ENCODE results near the gene CIB2. TPM values are rescaled to one million over a fixed set of nuclear protein-coding genes. Genes with fewer than 3 reads are reported as not detected.
"Not testable (repeated sequence)": the region's sequence is repeated elsewhere in the genome, so short reads cannot be mapped to it uniquely, and the experiment has no call there.

Gene CIB2
- polyA plus RNA-seq, 3 donors = 2.2 to 9.4 (median 3.0) TPM

DNA sequence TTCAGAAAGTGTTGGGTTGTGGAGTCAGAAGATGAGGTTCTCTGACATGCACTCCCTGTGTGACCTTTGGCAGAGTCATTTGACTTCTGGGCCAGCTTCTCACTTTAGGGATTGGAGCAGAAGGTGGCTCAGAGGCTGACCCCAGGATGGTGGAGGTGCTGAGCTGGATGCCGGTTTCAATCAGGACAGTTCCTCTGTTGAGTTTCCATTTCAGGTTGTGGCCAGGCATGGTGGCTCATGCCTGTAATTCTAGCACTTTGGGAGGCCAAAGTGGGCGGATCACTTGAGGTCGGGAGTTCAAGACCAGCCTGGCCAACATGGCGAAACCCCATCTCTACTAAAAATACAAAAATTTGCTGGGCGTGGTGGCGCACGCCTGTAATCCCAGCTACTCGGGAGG is 19.8 kb upstream of the CIB2 start:
- WGBS, 3 donors = 94 to 99% (median 95%) methylated on average over 5 to 8 of the region's 8 CpGs
- not testable (repeated sequence) for H3K27ac ChIP-seq (ENCODE audit: low read depth, low read length)

DNA sequence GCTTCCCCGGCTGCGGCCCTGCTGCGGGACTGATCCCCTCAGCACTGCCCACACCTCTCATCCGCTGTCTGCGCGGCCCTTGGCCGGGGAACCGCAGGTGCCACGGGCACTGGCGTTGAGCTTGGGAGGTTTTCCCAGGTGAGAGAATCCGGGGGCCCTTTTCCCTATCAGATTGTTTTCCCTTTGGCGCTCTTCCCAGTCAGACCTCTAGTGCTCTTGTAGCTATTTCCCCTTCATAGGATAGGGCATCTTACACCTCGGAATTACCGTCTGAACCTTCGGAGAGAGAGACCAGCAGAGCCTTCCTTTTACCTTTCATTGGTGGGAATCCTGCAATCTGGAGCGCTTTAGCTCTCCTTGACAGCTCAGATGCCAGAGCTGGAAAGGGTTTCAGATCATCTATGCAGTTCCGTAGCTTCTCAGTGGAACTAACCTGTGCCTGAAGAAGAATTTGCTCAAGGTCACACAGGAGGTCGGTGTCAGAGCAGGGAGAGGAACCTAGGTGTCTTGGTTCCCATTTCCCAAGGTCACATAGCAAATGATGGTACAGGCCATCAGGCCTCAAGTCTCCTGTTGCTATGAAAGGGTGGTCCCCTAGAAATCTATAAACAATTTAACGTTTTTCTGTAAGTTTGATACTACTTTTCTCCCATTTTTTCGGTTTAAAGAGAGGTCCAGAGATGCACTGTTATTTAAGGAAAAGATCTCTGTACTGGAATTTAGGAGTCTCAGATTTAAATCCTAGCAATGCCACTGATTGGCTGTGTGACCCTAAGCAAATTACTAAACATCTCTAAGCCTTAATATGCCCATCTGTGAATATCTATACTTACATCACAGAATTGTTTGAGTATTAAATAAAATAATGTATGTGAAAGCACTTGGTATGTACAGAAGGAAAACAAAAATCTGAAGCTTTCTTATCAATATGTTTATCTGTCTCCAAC is 18.8 kb upstream of the CIB2 start:
- no peak overlapping the region for H3K27ac ChIP-seq (ENCODE audit: low read depth, low read length)
- 6 to 14% (median 13%) methylated on average over 20 of the region's 20 CpGs for WGBS, 3 donors

DNA sequence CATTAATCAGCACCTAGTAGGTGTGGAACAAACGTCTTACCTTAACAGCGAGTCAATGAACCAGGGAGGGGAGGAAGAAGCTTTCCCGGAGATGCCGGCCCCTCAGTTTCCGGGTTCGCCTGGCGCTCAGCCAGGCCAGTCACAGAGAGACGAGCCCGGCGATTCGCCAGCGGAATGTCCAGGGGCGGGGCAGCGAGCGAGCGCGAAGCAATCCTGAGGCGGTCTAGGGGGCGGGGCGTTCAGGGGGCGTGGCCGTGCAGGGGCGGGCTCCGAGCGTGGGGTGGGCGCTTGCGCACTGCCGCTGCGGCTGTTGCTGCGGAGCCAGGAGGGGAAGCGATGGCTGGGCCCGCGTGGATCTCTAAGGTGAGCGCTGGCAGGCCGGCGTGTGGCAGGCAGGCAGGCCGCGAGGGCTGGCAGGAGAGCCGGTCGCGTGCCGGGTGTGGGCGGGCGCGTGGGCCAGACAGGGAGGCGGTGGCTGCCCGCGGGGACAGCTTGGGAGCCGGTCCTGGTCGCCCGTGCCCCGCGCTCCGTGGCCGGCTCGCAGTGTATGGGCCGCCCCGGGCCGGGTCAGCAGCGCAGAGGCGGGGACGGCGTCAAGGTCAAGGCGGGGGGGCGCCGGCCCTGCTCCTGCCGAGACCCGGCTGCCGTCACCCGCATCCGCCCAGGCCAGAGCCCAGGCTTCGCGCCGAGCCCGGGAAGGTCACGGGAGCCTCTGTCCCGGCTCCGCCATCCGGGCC is 18.0 kb upstream of the CIB2 start, which contains the start of gene IDH3A:
TSS of gene IDH3A (plus strand) at position 295 of the 737 bp plus-strand sequence. CDS start at position 337, 42 bp downstream.
- 0 to 1% (median 1%) methylated on average over 72 to 79 of the region's 79 CpGs for WGBS, 3 donors
- H3K27ac ChIP-seq (ENCODE audit: low read depth, low read length) = no peak within 1 kb of the TSS

- WGBS, 3 donors = 12 to 20% (median 19%) methylated on average over 14 of the region's 14 CpGs
Observed at GRCh38 chr15:78148392-78149067, 17.3 kb upstream of the CIB2 start.

GRCh38 chr15:78147566-78147965 is 16.3 kb upstream of the CIB2 start:
- 86 to 90% (median 89%) methylated on average over 6 of the region's 6 CpGs for WGBS, 3 donors

More at GRCh38 chr15:78148392-78149067, 17.3 kb upstream of the CIB2 start:
- H3K27ac ChIP-seq (ENCODE audit: low read depth, low read length) = no peak overlapping the region

GRCh38 chr15:78146425-78147154 is 15.3 kb upstream of the CIB2 start:
- 83 to 88% (median 88%) methylated on average over 4 of the region's 4 CpGs for WGBS, 3 donors
- H3K27ac ChIP-seq (ENCODE audit: low read depth, low read length) = no peak overlapping the region

More at GRCh38 chr15:78147566-78147965, 16.3 kb upstream of the CIB2 start:
- H3K27ac ChIP-seq (ENCODE audit: low read depth, low read length) = no peak overlapping the region

DNA sequence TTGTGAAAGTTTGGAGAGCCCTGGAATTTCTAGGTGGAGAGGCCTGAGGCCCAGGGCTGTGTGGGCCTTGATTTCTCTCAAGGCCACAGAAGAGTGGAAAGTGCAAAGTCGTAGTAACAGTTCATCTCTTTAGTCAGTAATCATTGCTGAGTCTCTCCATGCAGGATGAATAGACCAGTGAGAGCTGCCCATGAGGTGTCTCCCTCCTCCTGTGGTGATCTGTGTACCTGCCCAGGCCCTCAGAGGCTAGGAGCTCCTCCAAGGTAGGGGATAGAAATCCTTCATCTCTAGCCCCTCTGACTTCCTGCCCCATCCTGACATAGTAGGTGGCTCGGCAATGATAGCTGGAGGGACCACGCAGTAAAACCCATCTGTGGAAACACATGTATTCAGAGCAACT is 11.1 kb upstream of the CIB2 start:
- 89 to 95% (median 93%) methylated on average over 3 of the region's 3 CpGs for WGBS, 3 donors
- H3K27ac ChIP-seq (ENCODE audit: low read depth, low read length) = no peak overlapping the region

- H3K27ac ChIP-seq (ENCODE audit: low read depth, low read length) = no peak overlapping the region
Observed at GRCh38 chr15:78140292-78140691, 9.0 kb upstream of the CIB2 start.

GRCh38 chr15:78139578-78139977 is 8.3 kb upstream of the CIB2 start:
- H3K27ac ChIP-seq (ENCODE audit: low read depth, low read length) = no peak overlapping the region
- WGBS, 3 donors = 86 to 94% (median 93%) methylated on average over 5 of the region's 5 CpGs

- no peak overlapping the region for H3K27ac ChIP-seq (ENCODE audit: low read depth, low read length)
- WGBS, 3 donors = 77 to 89% (median 79%) methylated on average over 2 of the region's 2 CpGs
Observed at GRCh38 chr15:78133801-78134200, 2.6 kb upstream of the CIB2 start.

DNA sequence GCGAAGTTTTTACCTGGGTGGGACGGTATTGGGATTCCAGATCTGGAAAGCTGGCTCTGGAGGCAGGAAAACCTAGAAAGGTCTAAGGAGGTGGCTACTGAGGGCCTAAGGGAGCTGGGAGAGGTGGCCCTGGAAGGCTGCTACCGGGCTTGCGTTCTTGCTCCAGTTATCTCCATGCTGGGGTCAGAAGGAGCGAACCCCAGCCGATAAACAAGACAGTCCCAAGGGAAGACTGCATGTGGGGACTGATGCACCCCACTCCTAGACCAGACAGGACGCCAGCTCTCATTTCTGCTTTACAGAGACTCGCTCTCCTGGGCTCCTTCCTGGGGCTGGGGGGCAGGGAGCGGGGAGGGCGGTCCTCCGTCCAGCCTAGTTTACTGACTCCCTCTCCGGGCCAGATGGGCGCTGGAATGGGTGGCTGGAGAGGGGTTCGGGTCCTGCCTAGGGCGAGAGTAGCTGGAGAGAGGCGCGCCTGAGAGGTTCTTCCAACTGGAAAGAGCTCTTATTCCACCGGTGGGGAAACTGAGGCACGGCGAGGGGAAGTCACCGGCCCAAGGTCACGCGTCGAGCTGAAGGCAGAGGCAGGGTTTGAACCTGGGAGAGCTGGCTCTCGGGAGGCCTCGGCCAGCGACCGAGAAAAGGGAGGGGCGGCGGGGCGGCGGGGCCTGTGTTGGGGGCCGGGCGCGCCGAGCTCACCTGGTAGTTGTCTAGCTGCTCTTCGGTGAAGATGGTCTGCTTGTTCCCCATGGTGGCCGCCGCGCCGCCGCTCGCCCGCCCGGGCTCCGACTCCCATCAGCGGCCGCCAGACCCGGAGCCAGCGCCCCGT is 565 bp downstream of the CIB2 start:
- WGBS, 3 donors = 34 to 38% (median 37%) methylated on average over 39 to 51 of the region's 51 CpGs
- no peak overlapping the region for H3K27ac ChIP-seq (ENCODE audit: low read depth, low read length)

- no peak overlapping the region for H3K27ac ChIP-seq (ENCODE audit: low read depth, low read length)
- 87 to 94% (median 91%) methylated on average over 5 of the region's 5 CpGs for WGBS, 3 donors
Observed at GRCh38 chr15:78129751-78130287, 1.4 kb downstream of the CIB2 start.

- H3K27ac ChIP-seq (ENCODE audit: low read depth, low read length) = no peak overlapping the region
- WGBS, 3 donors = 48 to 78% (median 70%) methylated on average over 8 of the region's 8 CpGs
Observed at GRCh38 chr15:78129077-78129750, 2.0 kb downstream of the CIB2 start.

GRCh38 chr15:78127882-78128281 is 3.4 kb downstream of the CIB2 start:
- H3K27ac ChIP-seq (ENCODE audit: low read depth, low read length) = no peak overlapping the region
- WGBS, 3 donors = 86 to 96% (median 93%) methylated on average over 2 of the region's 2 CpGs

GRCh38 chr15:78125267-78125666 is 6.0 kb downstream of the CIB2 start:
- 79 to 82% (median 80%) methylated on average over 3 of the region's 3 CpGs for WGBS, 3 donors
- H3K27ac ChIP-seq (ENCODE audit: low read depth, low read length) = no peak overlapping the region

- WGBS, 3 donors = 89 to 91% (median 90%) methylated on average over 5 of the region's 5 CpGs
- no peak overlapping the region for H3K27ac ChIP-seq (ENCODE audit: low read depth, low read length)
Observed at GRCh38 chr15:78120523-78120922, 10.7 kb downstream of the CIB2 start.

DNA sequence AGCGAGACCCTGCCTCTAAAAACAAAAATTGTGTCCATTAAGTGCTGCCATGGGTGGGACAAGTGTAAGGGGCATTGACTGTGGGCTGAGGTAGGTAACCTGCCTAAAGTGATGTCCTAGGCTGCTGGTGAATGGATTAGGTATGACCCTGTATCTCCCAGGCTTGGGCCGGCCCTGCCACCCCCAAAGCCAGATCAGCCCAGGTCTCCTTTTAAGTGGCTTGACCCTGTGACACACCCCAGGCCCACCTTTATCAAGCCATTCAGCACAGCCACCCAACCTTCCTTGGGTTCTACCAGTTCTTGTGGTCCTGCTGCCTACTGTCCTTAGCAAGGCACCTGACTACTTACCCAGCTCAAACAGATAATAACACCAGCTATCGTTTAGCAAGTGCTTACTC is 18.7 kb downstream of the CIB2 start:
- no peak overlapping the region for H3K27ac ChIP-seq (ENCODE audit: low read depth, low read length)
- WGBS, 3 donors = 62 to 81% (median 77%) methylated on average over 3 of the region's 3 CpGs

All from adipose tissue (tissue), 3 donors.